NK-92 (cell line): Measurements from ENCODE around the gene PTPRM.
"Not testable (repeated sequence)": the region's sequence is repeated elsewhere in the genome, so short reads cannot be mapped to it uniquely, and the experiment has no call there.

Source experiments
- DNase-seq: peaks from one replicate; lab custom pipeline; 2025; ENCODE audit not compliant: unreplicated experiment; lab: John Stamatoyannopoulos, UW

Gene PTPRM

GRCh38 chr18:7926526-7926925, 359.4 kb downstream of the PTPRM start:
- DNase-seq, result no peak

GRCh38 chr18:7927119-7927518, 360.0 kb downstream of the PTPRM start:
- no peak for DNase-seq

GRCh38 chr18:7931763-7932162, 364.6 kb downstream of the PTPRM start:
- DNase-seq, result no peak

- no peak for DNase-seq
These were observed 370.2 kb downstream of the PTPRM start for GRCh38 chr18:7937268-7937667.

- no peak for DNase-seq
These were observed 372.4 kb downstream of the PTPRM start for GRCh38 chr18:7939521-7939920.

- no peak for DNase-seq
These were observed 373.3 kb downstream of the PTPRM start for GRCh38 chr18:7940379-7940778.

- DNase-seq, result no peak
These were observed 373.9 kb downstream of the PTPRM start for GRCh38 chr18:7940971-7941370.

- DNase-seq, result no peak
These were observed 374.4 kb downstream of the PTPRM start for GRCh38 chr18:7941533-7941932.

GRCh38 chr18:7945882-7946281, 378.8 kb downstream of the PTPRM start:
- no peak for DNase-seq

GRCh38 chr18:7946734-7947377, 379.7 kb downstream of the PTPRM start:
- no peak for DNase-seq

- DNase-seq, result no peak
These were observed 383.4 kb downstream of the PTPRM start for GRCh38 chr18:7950380-7951136.

- DNase-seq, result no peak
These were observed 386.2 kb downstream of the PTPRM start for GRCh38 chr18:7953095-7953958.

GRCh38 chr18:7954238-7954637, 387.1 kb downstream of the PTPRM start:
- DNase-seq, result no peak

- no peak for DNase-seq
These were observed 388.1 kb downstream of the PTPRM start for GRCh38 chr18:7955175-7955574.

- no peak for DNase-seq
These were observed 390.2 kb downstream of the PTPRM start for GRCh38 chr18:7957297-7957696.

- no peak for DNase-seq
These were observed 391.2 kb downstream of the PTPRM start for GRCh38 chr18:7958081-7958896.

GRCh38 chr18:7958897-7959146, 391.7 kb downstream of the PTPRM start:
- DNase-seq, result no peak

- DNase-seq, result not testable (repeated sequence)
These were observed 399.6 kb downstream of the PTPRM start for GRCh38 chr18:7966682-7967081.

GRCh38 chr18:7974200-7974874, 407.2 kb downstream of the PTPRM start:
- no peak for DNase-seq

- no peak for DNase-seq
These were observed 410.8 kb downstream of the PTPRM start for GRCh38 chr18:7977897-7978296.

- DNase-seq, result no peak
These were observed 411.7 kb downstream of the PTPRM start for GRCh38 chr18:7978834-7979233.
